Stimulated activated CD8-positive, alpha-beta memory T cell treated with anti-CD3 and anti-CD28 coated beads, Interleukin-4, amount 100 ng/mL, for 4 hours (primary cell): ENCODE results near the gene OSBPL8.
"Not testable (repeated sequence)": the region's sequence is repeated elsewhere in the genome, so short reads cannot be mapped to it uniquely, and the experiment has no call there.

Experiments
- DNase-seq, 2 donors: peaks; one replicate each; pipeline ENCODE4 v3.0.0-alpha.2; 2020; ENCODE audit warnings: low read depth in 2 of 2, low spot score in 1 of 2

OSBPL8 gene

GRCh38 chr12:76375470-76375869 is 184.1 kb downstream of the OSBPL8 start:
- DNase-seq: no peak

DNA sequence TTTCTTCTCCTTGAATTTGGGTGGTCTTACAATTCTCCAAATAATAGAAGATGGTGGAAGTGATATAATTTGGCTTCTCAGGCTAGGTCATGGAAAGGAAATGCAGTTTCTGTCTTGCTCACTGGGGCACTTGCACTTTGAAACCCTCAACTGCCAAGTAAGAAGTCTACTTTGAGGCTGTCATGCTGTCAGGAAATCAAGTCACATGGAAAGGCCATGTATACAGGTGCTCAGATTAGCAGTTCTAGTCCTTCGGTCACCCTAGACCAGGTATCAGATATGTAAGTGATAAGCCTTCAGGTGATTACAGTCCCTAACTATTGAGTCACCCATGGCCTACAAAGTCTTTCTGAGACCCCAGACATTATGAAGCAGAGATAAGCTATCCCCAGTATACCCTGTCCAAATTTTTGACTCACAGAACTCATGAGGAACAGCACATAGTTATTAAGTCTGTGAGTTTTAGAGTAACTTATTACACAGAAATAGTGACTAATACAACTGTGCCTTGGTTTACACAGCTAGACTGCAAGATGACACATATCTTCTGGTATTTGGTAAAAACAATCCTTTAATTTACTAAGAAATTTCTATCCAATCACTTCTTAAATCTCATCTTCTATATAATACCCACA is 185.1 kb downstream of the OSBPL8 start:
- no peak for DNase-seq

DNA sequence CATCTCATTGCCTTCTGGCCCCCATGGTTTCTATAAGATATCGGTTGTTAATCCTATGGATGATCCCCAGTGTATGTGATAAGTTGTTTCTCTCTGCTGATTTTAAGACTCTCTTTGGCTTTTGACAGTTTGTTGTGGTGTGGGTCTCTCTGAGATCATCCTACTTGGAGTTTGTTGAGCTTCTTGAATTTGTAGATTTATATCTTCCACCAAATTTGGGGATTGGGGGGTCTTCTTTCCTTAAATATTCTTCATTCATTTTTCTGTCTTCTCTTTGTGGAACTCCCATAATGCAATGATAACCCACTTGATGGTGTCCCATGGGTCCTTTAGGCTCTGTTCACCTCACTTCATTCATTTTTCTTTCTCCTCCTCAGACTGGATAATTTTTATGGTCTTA is 191.3 kb downstream of the OSBPL8 start:
- DNase-seq: no peak

DNA sequence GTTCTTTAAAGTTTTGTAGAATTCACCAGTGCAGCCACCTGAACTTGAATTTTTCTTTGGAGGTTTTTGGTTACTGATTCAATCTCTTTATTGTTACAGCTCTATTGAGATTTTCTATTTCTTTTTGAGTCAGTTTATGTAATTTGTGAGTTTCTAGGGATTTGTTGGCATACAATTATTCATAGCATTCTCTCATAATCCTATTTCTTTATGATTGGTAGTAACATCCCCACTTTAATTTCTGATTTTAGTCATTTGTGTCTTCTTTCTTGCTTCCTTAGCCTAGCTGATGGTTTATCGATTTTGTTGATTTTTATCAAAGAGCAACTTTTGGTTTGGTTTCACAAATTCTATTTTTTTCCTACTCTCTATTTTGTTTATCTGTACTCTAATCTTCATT is 193.4 kb downstream of the OSBPL8 start:
- DNase-seq: no peak

GRCh38 chr12:76364131-76364530 is 195.4 kb downstream of the OSBPL8 start:
- DNase-seq: not testable (repeated sequence)

GRCh38 chr12:76360316-76360715 is 199.3 kb downstream of the OSBPL8 start:
- no peak for DNase-seq

- DNase-seq: no peak
These were observed 203.5 kb downstream of the OSBPL8 start for GRCh38 chr12:76356071-76356470.

- peak; percentile 67 to 72 for DNase-seq
These were observed 211.3 kb downstream of the OSBPL8 start, which contains the start of gene BBS10 for GRCh38 chr12:76348079-76348901. Gene BBS10 (minus strand): TSS chr12:76348415. CDS start chr12:76348358, 57 bp downstream.

DNA sequence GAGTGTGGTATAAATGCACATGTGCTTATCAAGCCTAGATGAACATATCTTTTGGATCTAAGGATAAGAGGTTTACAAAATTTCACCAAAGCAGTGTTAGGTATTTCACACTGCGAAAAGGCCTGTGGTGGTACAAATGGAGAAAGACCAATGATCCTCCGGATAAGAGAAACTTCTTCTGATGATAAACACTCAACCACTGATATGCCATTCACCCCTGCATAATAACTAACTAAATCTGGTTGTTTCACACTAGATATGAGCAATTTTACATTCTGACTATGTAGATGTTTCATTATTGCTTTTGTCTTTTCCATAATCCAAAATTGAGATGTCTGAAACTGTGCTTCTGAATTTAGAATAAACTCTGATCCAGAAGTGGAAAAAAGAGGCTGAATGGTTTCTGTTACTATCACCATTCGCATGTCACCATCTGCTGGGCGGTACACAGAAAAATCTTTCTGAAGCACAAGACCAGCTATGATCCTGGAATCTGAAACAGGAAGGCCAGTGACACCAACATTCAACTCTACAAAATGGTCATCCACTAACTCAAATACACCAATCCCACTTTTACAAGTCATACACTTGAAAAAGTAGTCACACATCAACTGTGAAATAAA is 212.7 kb downstream of the OSBPL8 start:
- no peak for DNase-seq

DNA sequence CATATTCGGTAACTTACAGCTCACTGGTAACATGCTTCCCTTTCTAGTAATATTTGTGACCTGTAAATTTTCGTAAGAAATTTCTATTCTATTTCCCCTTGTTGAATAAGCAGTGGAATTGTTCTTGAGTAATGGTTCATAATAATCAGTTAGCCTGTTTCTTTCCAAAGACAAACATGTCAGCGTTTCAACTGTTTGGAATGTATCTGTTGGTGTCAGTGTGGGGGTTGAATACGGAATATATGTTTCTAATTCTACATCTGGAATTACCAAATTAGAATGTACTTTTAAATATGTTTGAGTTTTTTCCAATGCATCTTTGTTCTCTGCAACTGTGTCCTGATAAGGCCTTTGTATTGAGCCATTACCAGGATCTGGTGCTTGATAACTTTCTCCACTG is 213.3 kb downstream of the OSBPL8 start:
- no peak for DNase-seq

DNA sequence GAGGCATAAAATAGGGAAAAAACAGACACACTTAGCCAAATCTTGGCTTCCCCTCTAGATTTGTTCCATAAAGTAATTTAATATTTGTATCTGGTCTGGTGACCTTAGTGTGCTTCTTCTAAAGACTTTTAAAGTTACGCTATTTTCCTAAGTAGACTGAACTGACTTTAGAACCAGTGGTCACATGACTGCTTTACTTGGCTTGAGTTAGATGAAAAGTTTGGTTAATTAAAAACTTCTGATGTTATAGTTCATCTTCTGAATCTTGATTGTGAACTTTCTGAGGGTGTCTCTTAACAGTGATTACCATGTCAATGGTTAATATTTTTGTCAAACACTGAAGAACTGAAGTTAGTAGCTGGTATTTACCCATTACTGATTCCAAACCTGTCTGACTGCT is 214.0 kb downstream of the OSBPL8 start:
- DNase-seq: no peak

DNA sequence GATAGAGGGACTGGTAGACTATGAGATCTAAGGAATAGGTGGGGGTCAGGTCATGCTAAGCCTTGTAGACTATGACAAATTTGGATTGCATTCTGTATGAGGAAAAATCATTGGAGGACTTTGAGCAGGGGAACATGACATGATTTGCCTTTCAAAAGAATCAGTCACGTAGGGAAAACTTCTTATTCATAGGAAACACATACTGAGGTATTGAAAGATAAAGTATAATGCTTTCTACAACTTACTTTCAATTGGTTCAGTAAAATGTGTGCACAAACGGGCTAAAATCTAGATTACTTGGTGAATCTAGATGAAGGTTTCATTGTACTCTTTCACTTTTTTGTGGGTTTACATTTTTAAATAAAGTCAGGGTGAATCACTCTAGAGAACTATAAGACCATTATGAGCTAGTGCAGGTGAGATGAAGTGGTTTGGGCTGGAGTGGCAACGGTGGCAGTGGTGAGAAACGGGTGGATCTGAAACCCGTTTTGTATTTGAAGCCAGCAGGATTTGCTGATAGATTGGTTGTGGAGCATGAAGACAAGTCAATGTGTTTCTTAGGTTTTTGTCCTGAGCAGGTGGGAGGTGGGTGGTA is 218.0 kb downstream of the OSBPL8 start:
- no peak for DNase-seq

DNA sequence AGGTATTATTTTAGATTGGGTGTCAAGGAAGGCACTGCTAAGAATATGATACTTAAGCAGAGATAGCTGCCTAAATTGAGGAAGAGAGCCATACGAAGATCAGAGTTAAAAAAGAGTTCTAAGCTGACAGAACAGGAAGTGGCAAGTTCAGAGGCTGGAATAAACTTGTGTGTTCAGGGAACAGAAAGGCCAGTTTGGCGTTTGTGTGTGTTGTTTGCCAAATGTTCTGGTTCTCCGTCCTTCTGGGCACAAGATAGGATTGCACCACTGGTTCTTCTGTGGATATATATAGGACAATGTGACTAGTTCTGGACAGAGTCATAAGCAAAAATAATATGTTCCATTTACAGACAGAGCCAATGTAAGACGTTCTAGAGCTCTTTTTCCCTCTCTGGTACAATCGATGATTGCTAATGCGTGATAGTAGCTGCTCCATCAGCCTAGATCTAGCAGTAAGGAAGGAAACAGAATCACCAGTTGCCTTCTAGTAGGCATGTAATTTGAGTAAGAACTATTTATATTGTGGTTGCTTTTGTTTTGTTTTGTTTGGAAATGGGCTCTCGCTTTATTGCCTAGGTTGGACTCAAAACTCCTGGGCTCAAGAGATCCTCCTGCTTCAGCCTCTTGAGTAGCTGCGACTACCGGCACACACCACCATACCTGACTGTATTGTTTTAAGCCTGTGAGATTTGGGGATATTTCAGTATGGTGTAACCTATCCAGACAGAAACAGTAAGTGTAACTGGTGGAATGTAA is 218.7 kb downstream of the OSBPL8 start:
- no peak for DNase-seq

GRCh38 chr12:76337583-76337982 is 222.0 kb downstream of the OSBPL8 start:
- DNase-seq: no peak

DNA sequence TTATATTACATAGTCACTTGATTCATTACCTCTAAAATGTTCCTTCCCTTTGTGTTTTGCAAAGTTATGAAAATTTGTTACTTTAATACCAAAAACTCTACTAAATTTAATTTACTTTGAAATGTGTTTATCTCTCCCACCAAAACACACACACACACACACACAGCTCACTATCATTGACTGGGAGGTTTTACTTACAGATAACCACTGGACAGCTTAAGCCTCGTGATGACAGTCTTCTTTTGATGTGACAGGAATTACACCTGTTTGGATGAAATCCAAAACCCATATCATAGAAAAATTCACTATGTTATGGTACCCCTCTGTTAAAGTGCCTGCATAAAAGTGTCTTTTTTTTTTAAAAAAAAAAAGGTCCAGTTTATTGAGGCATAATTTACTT is 227.0 kb downstream of the OSBPL8 start:
- DNase-seq: no peak

GRCh38 chr12:76329606-76330005 is 230.0 kb downstream of the OSBPL8 start:
- no peak for DNase-seq

- no peak for DNase-seq
These were observed 230.4 kb downstream of the OSBPL8 start for GRCh38 chr12:76329159-76329558.

DNA sequence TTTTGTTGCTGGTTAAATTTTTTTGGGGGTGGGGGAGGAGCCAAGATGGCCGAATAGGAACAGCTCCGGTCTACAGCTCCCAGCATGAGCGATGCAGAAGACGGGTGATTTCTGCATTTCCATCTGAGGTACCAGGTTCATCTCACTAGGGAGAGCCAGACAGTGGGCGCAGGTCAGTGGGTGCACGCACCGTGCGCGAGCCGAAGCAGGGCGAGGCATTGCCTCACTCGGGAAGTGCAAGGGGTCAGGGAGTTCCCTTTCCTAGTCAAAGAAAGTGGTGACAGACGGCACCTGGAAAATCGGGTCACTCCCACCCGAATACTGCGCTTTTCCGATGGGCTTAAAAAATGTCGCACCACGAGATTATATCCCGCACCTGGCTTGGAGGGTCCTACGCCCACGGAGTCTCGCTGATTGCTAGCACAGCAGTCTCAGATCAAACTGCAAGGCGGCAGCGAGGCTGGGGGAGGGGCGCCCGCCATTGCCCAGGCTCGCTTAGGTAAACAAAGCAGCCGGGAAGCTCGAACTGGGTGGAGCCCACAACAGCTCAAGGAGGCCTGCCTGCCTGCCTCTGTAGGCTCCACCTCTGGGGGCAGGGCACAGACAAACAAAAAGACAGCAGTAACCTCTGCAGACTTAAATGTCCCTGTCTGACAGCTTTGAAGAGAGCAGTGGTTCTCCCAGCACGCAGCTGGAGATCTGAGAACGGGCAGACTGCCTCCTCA is 239.8 kb downstream of the OSBPL8 start:
- not testable (repeated sequence) for DNase-seq

DNA sequence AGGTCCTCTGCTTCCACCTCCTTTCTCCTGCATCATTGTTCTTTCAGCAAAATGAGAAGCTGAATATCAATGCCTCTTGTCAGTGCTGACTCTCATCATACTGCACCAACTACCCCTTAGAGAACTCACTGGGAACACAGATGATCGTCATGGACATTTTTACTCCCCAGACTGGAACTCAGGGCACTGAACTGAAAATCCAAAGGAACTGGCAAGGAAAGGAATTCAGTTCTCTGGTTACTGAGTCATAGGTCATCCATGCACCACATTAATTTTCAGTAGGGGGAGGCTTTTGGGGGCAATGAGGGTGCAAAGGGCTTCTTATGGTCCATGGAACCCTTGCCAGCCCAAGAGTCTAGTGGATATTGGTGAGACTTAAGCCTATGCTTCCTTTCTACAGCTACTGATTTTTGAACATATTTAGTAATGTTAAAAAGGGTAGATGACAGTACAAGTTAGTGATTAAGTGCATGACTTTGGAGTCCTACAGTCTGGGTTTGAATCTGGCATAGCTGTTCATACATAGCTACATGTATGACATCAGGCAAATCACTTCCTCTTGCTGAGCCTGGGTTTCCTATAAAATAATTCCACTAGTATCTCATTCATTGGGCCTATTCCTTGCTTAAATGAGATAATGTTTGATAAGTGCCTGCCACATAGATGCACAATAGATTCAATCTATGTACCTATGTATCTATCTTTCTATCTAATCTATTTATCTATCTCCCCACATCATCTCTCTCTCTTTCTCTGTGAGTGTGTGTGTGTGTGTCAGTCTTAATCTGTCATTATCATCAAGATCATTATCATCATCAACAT is 240.6 kb downstream of the OSBPL8 start:
- DNase-seq: no peak

- no peak for DNase-seq
These were observed 241.6 kb downstream of the OSBPL8 start for GRCh38 chr12:76317976-76318375.
